Neural cell (in vitro differentiated cells): ENCODE results near the gene CLEC19A. TPM values are rescaled to one million over a fixed set of nuclear protein-coding genes. Genes with fewer than 3 reads are reported as not detected.

Experiments
- H2AFZ ChIP-seq: fragments of 200-600, 300-800 bp; sonication (generic), shearing (Covaris generic); 2 replicates; pipeline ENCODE4 v1.6.0; 2014; ENCODE audit warnings: low read depth, mild to moderate bottlenecking, antibody characterized with exemption, low read length, moderate library complexity
- H3F3A ChIP-seq: fragments of 200-600 bp; shearing (Covaris generic); 2 replicates; pipeline ENCODE4 v1.6.1; 2016; ENCODE audit warnings: mild to moderate bottlenecking, moderate library complexity, mixed read lengths, antibody characterized with exemption, low read length; ENCODE audit not compliant: insufficient read depth, poor library complexity, severe bottlenecking
- H3K27ac ChIP-seq: fragments of 200-600, 300-800 bp; sonication (generic), shearing (Covaris generic); 2 replicates; pipeline ENCODE4 v1.5.1; 2014; ENCODE audit warnings: mild to moderate bottlenecking, low read length, moderate library complexity
- H3K27me3 ChIP-seq: fragments of 300-800, 200-600 bp; sonication (generic), shearing (Covaris generic); 2 replicates; pipeline ENCODE4 v1.6.0; 2014; ENCODE audit warnings: mild to moderate bottlenecking, low read depth, low read length, moderate library complexity; ENCODE audit not compliant: insufficient read depth
- H3K36me3 ChIP-seq: fragments of 300-800, 200-600 bp; sonication (generic), shearing (Covaris generic); 2 replicates; pipeline ENCODE4 v1.5.1; 2014; ENCODE audit warnings: mild to moderate bottlenecking, antibody characterized with exemption, low read length, moderate library complexity; ENCODE audit not compliant: insufficient read depth
- H3K4me2 ChIP-seq: fragments of 300-800, 200-600 bp; sonication (generic), shearing (Covaris generic); 2 replicates; pipeline ENCODE4 v1.6.0; 2014; ENCODE audit warnings: mild to moderate bottlenecking, low read length
- H3K4me3 ChIP-seq: fragments of 300-800, 200-600 bp; sonication (generic), shearing (Covaris generic); 2 replicates; pipeline ENCODE4 v1.5.1; 2014; ENCODE audit warnings: mild to moderate bottlenecking, low read length, moderate library complexity
- H3K79me2 ChIP-seq: fragments of 200-600 bp; shearing (Covaris generic); replicated peaks from 2 replicates; pipeline ENCODE4 v1.6.0; 2014; ENCODE audit warnings: mild to moderate bottlenecking, low read length, moderate library complexity; ENCODE audit not compliant: insufficient read depth
- H3K9ac ChIP-seq: fragments of 300-800, 200-600 bp; sonication (generic), shearing (Covaris generic); 2 replicates; pipeline ENCODE4 v1.6.1; 2016; ENCODE audit warnings: mild to moderate bottlenecking, low read length, mixed read lengths
- H3K9me2 ChIP-seq: fragments of 200-600 bp; shearing (Covaris generic); 2 replicates; pipeline ENCODE4 v1.6.1; 2016; ENCODE audit warnings: mild to moderate bottlenecking, low read length, mixed read lengths; ENCODE audit not compliant: insufficient read depth
- H3K9me3 ChIP-seq: fragments of 200-600, 300-800 bp; sonication (generic), shearing (Covaris generic); 2 replicates; pipeline ENCODE4 v1.6.1; 2016; ENCODE audit warnings: mild to moderate bottlenecking, mixed run types, low read length, moderate library complexity, mixed read lengths
- H4K20me1 ChIP-seq: fragments of 200-600 bp; shearing (Covaris generic); 2 replicates; pipeline ENCODE4 v1.6.1; 2016; ENCODE audit warnings: mild to moderate bottlenecking, mixed run types; ENCODE audit not compliant: insufficient read depth
- EP300 ChIP-seq: fragments of 450-650 bp; conservative IDR thresholded peaks from 2 replicates; pipeline ENCODE4 v1.6.1; 2014; ENCODE audit warnings: antibody characterized with exemption, mild to moderate bottlenecking, moderate library complexity; ENCODE audit not compliant: poor library complexity, severe bottlenecking
- EZH2 ChIP-seq: fragments of 200-600, 300-800 bp; shearing (Covaris generic), sonication (generic); IDR thresholded peaks from 2 replicates; pipeline ENCODE4 v1.6.1; 2014; ENCODE audit warnings: antibody characterized with exemption, low read length, borderline replicate concordance, mild to moderate bottlenecking; ENCODE audit not compliant: insufficient read depth, poor library complexity, severe bottlenecking
- MXI1 ChIP-seq: fragments of 450-650 bp; conservative IDR thresholded peaks from 2 replicates; pipeline ENCODE4 v1.6.1; 2014; ENCODE audit warnings: antibody characterized with exemption, mild to moderate bottlenecking; ENCODE audit not compliant: poor library complexity, severe bottlenecking
- POLR2AphosphoS5 ChIP-seq: IDR thresholded peaks from 2 replicates; pipeline ENCODE4 v1.6.1; 2012
- RAD21 ChIP-seq: fragments of 450-650 bp; conservative IDR thresholded peaks from 2 replicates; pipeline ENCODE4 v1.6.1; 2014; ENCODE audit warnings: antibody characterized with exemption, mild to moderate bottlenecking, moderate library complexity
- SMC3 ChIP-seq: fragments of 450-650 bp; conservative IDR thresholded peaks from 2 replicates; pipeline ENCODE4 v1.6.1; 2014; ENCODE audit warnings: antibody characterized with exemption, mild to moderate bottlenecking, moderate library complexity; ENCODE audit not compliant: poor library complexity
- TAF1 ChIP-seq: IDR thresholded peaks from 2 replicates; pipeline ENCODE4 v1.6.1; 2012; ENCODE audit warnings: low read depth
- polyA plus RNA-seq: library from polyadenylated mRNA; depleted of rRNA; stranded (reverse); fragments of >200 nt; gene quantifications from 2 replicates; pipeline ENCODE4 v1.2.3, GENCODE V29; 2014
- TF ChIP-seq, protein P1 (sequence below): IDR thresholded peaks from 2 replicates; pipeline ENCODE4 v1.6.1; 2012; ENCODE audit warnings: borderline replicate concordance
- TF ChIP-seq, protein P2 (sequence below): fragments of 450-650 bp; IDR thresholded peaks from 2 replicates; pipeline ENCODE4 v1.5.1; 2014; ENCODE audit warnings: antibody characterized with exemption, mild to moderate bottlenecking, moderate library complexity; ENCODE audit not compliant: poor library complexity, severe bottlenecking

The CLEC19A gene
- polyA plus RNA-seq, 1 donor from 2014 or later = not detected

DNA sequence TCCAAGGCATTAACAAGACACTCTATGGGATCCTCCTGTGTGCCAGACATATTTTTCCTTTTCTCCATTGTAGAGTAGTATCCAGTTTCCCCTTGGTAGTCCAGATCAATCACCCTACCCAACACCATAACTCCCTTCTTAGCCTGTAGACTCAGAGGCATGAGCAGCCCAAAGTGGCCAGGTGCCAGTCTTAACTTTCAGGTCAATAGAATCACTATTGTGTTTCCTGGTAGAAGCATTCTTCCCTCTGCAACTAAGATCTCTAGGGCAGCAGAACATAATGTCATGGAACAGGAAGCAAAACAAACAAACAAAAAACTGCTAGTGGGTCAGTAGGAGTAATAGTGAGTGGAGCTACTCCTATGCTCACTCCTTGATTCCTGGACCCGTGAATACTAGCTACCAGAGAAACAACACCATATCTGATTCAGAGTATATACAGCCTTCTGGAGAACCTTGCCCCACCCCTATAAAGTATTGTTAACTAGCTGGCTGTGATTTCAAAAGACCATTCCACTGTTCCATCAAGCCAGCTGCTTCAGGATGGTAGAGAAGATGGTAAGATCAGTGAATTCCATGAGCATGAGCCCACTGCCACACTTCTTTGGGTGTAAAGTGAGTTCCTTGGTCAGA, 11.2 kb upstream of the CLEC19A start:
- Histone ChIP-seq H3K9me3 (no peaks in the 10 kb centered on the region), H2AFZ (no peak overlapping the region), H3K9ac (no peak overlapping the region), H3K4me3 (no peak overlapping the region), H3K27me3 (no peaks in the 10 kb centered on the region), H3F3A (no peaks in the 10 kb centered on the region), H3K27ac (no peak overlapping the region), H3K9me2 (no peaks in the 10 kb centered on the region), H3K36me3 (no peaks in the 10 kb centered on the region), H4K20me1 (no peaks in the 10 kb centered on the region), H3K4me2 (no peak overlapping the region), H3K79me2 (no peaks in the 10 kb centered on the region)
- TF ChIP-seq POLR2AphosphoS5 (no peak), EP300 (no peak), SMC3 (no peak), EZH2 (no peak), MXI1 (no peak), TAF1 (no peak), RAD21 (no peak)
- TF ChIP-seq, protein P1, sequence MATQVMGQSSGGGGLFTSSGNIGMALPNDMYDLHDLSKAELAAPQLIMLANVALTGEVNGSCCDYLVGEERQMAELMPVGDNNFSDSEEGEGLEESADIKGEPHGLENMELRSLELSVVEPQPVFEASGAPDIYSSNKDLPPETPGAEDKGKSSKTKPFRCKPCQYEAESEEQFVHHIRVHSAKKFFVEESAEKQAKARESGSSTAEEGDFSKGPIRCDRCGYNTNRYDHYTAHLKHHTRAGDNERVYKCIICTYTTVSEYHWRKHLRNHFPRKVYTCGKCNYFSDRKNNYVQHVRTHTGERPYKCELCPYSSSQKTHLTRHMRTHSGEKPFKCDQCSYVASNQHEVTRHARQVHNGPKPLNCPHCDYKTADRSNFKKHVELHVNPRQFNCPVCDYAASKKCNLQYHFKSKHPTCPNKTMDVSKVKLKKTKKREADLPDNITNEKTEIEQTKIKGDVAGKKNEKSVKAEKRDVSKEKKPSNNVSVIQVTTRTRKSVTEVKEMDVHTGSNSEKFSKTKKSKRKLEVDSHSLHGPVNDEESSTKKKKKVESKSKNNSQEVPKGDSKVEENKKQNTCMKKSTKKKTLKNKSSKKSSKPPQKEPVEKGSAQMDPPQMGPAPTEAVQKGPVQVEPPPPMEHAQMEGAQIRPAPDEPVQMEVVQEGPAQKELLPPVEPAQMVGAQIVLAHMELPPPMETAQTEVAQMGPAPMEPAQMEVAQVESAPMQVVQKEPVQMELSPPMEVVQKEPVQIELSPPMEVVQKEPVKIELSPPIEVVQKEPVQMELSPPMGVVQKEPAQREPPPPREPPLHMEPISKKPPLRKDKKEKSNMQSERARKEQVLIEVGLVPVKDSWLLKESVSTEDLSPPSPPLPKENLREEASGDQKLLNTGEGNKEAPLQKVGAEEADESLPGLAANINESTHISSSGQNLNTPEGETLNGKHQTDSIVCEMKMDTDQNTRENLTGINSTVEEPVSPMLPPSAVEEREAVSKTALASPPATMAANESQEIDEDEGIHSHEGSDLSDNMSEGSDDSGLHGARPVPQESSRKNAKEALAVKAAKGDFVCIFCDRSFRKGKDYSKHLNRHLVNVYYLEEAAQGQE = no peak
- TF ChIP-seq, protein P2, sequence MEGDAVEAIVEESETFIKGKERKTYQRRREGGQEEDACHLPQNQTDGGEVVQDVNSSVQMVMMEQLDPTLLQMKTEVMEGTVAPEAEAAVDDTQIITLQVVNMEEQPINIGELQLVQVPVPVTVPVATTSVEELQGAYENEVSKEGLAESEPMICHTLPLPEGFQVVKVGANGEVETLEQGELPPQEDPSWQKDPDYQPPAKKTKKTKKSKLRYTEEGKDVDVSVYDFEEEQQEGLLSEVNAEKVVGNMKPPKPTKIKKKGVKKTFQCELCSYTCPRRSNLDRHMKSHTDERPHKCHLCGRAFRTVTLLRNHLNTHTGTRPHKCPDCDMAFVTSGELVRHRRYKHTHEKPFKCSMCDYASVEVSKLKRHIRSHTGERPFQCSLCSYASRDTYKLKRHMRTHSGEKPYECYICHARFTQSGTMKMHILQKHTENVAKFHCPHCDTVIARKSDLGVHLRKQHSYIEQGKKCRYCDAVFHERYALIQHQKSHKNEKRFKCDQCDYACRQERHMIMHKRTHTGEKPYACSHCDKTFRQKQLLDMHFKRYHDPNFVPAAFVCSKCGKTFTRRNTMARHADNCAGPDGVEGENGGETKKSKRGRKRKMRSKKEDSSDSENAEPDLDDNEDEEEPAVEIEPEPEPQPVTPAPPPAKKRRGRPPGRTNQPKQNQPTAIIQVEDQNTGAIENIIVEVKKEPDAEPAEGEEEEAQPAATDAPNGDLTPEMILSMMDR = no peak

DNA sequence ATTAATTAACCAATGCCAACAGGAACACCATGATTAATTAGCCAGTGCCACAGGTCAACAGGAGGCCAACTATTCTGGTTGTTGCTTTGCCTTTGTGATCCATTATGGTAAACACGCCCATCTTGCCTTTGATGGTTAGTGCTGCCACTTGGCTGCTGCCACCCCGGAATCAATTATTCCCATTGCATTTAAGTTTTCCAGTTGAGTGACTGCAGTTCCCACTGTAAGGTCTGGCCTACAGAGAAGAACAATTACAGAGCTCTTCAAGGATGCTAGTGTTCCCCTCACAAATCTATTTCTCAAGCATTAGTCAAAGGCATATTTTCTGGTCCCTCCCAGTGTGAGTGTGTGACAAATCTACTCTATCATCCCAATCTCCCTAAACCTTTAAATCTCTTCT, 7.1 kb upstream of the CLEC19A start:
- H3K9ac ChIP-seq = no peak overlapping the region
- H3K9me3 ChIP-seq = no peaks in the 10 kb centered on the region
- H4K20me1 ChIP-seq = no peaks in the 10 kb centered on the region
- no peak overlapping the region for H3K4me3 ChIP-seq
- TF ChIP-seq EP300 = no peak
- no peak for TF ChIP-seq TAF1
- TF ChIP-seq SMC3 = no peak
- TF ChIP-seq, protein P1 = no peak
- TF ChIP-seq EZH2 = no peak
- TF ChIP-seq, protein P2 = no peak
- TF ChIP-seq RAD21 = no peak
- TF ChIP-seq MXI1 = no peak
- TF ChIP-seq POLR2AphosphoS5 = no peak
- H3K9me2 ChIP-seq = no peaks in the 10 kb centered on the region
- no peaks in the 10 kb centered on the region for H3K36me3 ChIP-seq
- H2AFZ ChIP-seq = no peak overlapping the region
- no peaks in the 10 kb centered on the region for H3K79me2 ChIP-seq
- no peaks in the 10 kb centered on the region for H3F3A ChIP-seq
- no peaks in the 10 kb centered on the region for H3K27me3 ChIP-seq
- H3K27ac ChIP-seq = no peak overlapping the region
- H3K4me2 ChIP-seq = no peak overlapping the region
